Fibroblast of skin of left quadriceps (primary cell): ENCODE data around the gene METRN.

Experiments
- DNase-seq, 2 experiments: peaks; one replicate each; pipeline ENCODE4 v3.0.0-alpha.2; 2013; ENCODE audit warnings: low read depth in 2 of 2

METRN gene

GRCh38 chr16:714558-715476 is at the start of gene METRN:
METRN (plus strand) TSS chr16:715118; CDS start chr16:715290, 172 bp downstream.
- DNase-seq = peak; percentile 58 to 64

GRCh38 chr16:666572-666971 is 48.3 kb upstream of the METRN start:
- DNase-seq = no peak

- no peak for DNase-seq
Observed at GRCh38 chr16:667113-667779, 47.7 kb upstream of the METRN start.

GRCh38 chr16:667780-668518 is 47.0 kb upstream of the METRN start, which contains the start of gene RHOT2:
RHOT2 (plus strand) TSS chr16:668132; CDS start chr16:668200, 68 bp downstream.
- peak; percentile 69 for DNase-seq

- DNase-seq = no peak
Observed at GRCh38 chr16:668519-669171, 46.3 kb upstream of the METRN start.

GRCh38 chr16:669666-670065 is 45.3 kb upstream of the METRN start:
- no peak for DNase-seq

GRCh38 chr16:670485-671352 is 44.2 kb upstream of the METRN start:
- no peak for DNase-seq

- DNase-seq = no peak
Observed at GRCh38 chr16:671353-672131, 43.4 kb upstream of the METRN start.

- DNase-seq = no peak
Observed at GRCh38 chr16:672371-672770, 42.5 kb upstream of the METRN start.

GRCh38 chr16:672851-673250 is 42.1 kb upstream of the METRN start:
- DNase-seq = no peak

GRCh38 chr16:673399-673991 is 41.4 kb upstream of the METRN start:
- no peak for DNase-seq

GRCh38 chr16:674214-674881 is 40.6 kb upstream of the METRN start:
- DNase-seq = no peak

GRCh38 chr16:674968-675883 is 39.7 kb upstream of the METRN start, which contains the start of gene RHBDL1:
RHBDL1 (plus strand) TSS chr16:675671; CDS start chr16:675791, 120 bp downstream.
- no peak for DNase-seq

GRCh38 chr16:675884-676564 is 38.9 kb upstream of the METRN start:
- no peak for DNase-seq

GRCh38 chr16:676565-676902 is 38.4 kb upstream of the METRN start:
- no peak for DNase-seq

- DNase-seq = no peak
Observed at GRCh38 chr16:676913-677312, 38.0 kb upstream of the METRN start.
